Endodermal cell (in vitro differentiated cells): ENCODE data around the gene STX18. TPM values are rescaled to one million over a fixed set of nuclear protein-coding genes. Genes with fewer than 3 reads are reported as not detected.

Source experiments
- DNase-seq: peaks from one replicate; pipeline ENCODE4 v3.0.0-alpha.2; 2017
- H3K27ac ChIP-seq: 2 replicates; pipeline ENCODE4 v1.5.1; 2013; ENCODE audit warnings: mild to moderate bottlenecking, low read depth, low read length, moderate library complexity
- H3K27me3 ChIP-seq: 2 replicates; pipeline ENCODE4 v1.6.1; 2013; ENCODE audit warnings: mild to moderate bottlenecking, low read length, moderate library complexity; ENCODE audit not compliant: insufficient read depth, control insufficient read depth, poor library complexity, severe bottlenecking
- H3K36me3 ChIP-seq: 2 replicates; pipeline ENCODE4 v1.7.0; 2013; ENCODE audit warnings: mild to moderate bottlenecking, low read length, moderate library complexity; ENCODE audit not compliant: control insufficient read depth, insufficient read depth
- H3K4me1 ChIP-seq: one replicate; pipeline ENCODE4 v1.7.0; 2013; ENCODE audit warnings: low read length; ENCODE audit not compliant: control insufficient read depth, insufficient read depth
- H3K4me3 ChIP-seq: 2 replicates; pipeline ENCODE4 v1.5.1; 2013; ENCODE audit warnings: mild to moderate bottlenecking, low read length, moderate library complexity
- H3K9ac ChIP-seq: 2 replicates; pipeline ENCODE4 v1.6.1; 2013; ENCODE audit warnings: mild to moderate bottlenecking, low read length, moderate library complexity; ENCODE audit not compliant: poor library complexity, severe bottlenecking; ENCODE audit errors: extremely low read depth
- H3K9me3 ChIP-seq: 2 replicates; pipeline ENCODE4 v1.6.1; 2013; ENCODE audit warnings: mild to moderate bottlenecking, low read length, moderate library complexity; ENCODE audit not compliant: control insufficient read depth
- H3K27ac Mint-ChIP-seq: 2 replicates; pipeline ENCODE4 v1.8.0; 2020; ENCODE audit warnings: mixed read lengths
- H3K27me3 Mint-ChIP-seq: 2 replicates; pipeline ENCODE4 v1.8.0; 2021; ENCODE audit warnings: mild to moderate bottlenecking, mixed read lengths; ENCODE audit not compliant: insufficient read depth
- H3K36me3 Mint-ChIP-seq: 2 replicates; pipeline ENCODE4 v1.8.0; 2020; ENCODE audit warnings: low read depth, mixed read lengths
- H3K4me1 Mint-ChIP-seq: 2 replicates; pipeline ENCODE4 v1.8.0; 2020; ENCODE audit warnings: mixed read lengths
- H3K4me3 Mint-ChIP-seq: 2 replicates; pipeline ENCODE4 v1.8.0; 2020; ENCODE audit warnings: mild to moderate bottlenecking, moderate library complexity, mixed read lengths
- H3K9me3 Mint-ChIP-seq: 2 replicates; pipeline ENCODE4 v1.8.0; 2020; ENCODE audit warnings: mild to moderate bottlenecking, mixed read lengths
- CTCF ChIP-seq: fragments of 200-600 bp; sonication (generic); conservative IDR thresholded peaks from 2 replicates; pipeline ENCODE4 v1.5.0; 2021; ENCODE audit warnings: antibody characterized with exemption, mild to moderate bottlenecking
- WGBS, 2 experiments: methylation state at CpG; one replicate each; pipeline versions ENCODE4 v1.1.5 to v1.1.7; 2013; ENCODE audit warnings: missing lambda C conversion rate in 2 of 2, mixed read lengths in 1 of 2; ENCODE audit not compliant: insufficient coverage in 1 of 2, insufficient read length in 1 of 2; 5-methylcytosine and 5-hydroxymethylcytosine counted together
- total RNA-seq, 2 donors: library from RNA; stranded (reverse); fragmentation: NEBNext Ultra II Directional in 1 of 2; extraction: Animal tissue kit (Norgen Biotek cat#: 25700) in 1 of 2; gene quantifications; 2 replicates in 1 of 2; 3 replicates in 1 of 2; pipeline ENCODE4 v1.2.1, GENCODE V29; 2021

The STX18 gene
- total RNA-seq, 2 donors from 2014 or later = 26.9 to 33.3 TPM

GRCh38 chr4:4379540-4380087 is 162.2 kb downstream of the STX18 start:
- WGBS, 2 experiments = 62 to 93% methylated on average over 4 to 6 of the region's 6 CpGs
- Histone ChIP-seq H3K9ac (no peak overlapping the region), H3K9me3 (peaks cover 2% of the 10 kb centered on the region), H3K27ac (no peak overlapping the region), H3K36me3 (no peaks in the 10 kb centered on the region), H3K4me1 (no peaks in the 10 kb centered on the region), H3K4me3 (no peak overlapping the region), H3K27me3 (peaks cover 60% of the 10 kb centered on the region)
- Mint-ChIP-seq H3K4me3 (no peak overlapping the region), H3K4me1 (no peaks in the 10 kb centered on the region), H3K27me3 (peaks cover 30% of the 10 kb centered on the region), H3K27ac (no peak overlapping the region), H3K36me3 (no peaks in the 10 kb centered on the region), H3K9me3 (peaks cover 4% of the 10 kb centered on the region)
- no peak for DNase-seq
- TF ChIP-seq CTCF = peak; percentile 34

GRCh38 chr4:4377732-4378460 is 164.0 kb downstream of the STX18 start:
- TF ChIP-seq CTCF = no peak
- H3K9me3 Mint-ChIP-seq = peaks cover 10% of the 10 kb centered on the region
- H3K36me3 ChIP-seq = no peaks in the 10 kb centered on the region
- H3K36me3 Mint-ChIP-seq = no peaks in the 10 kb centered on the region
- WGBS, 2 experiments = 84 to 91% methylated on average over 20 to 23 of the region's 23 CpGs
- H3K9ac ChIP-seq = no peak overlapping the region
- H3K4me1 ChIP-seq = no peaks in the 10 kb centered on the region
- peaks cover 7% of the 10 kb centered on the region for H3K9me3 ChIP-seq
- H3K27me3 Mint-ChIP-seq = peaks cover 22% of the 10 kb centered on the region
- no peak overlapping the region for H3K27ac Mint-ChIP-seq
- H3K4me1 Mint-ChIP-seq = no peaks in the 10 kb centered on the region
- DNase-seq = no peak
- no peak overlapping the region for H3K4me3 ChIP-seq
- peak overlapping the region; percentile 61 for H3K27ac ChIP-seq
- H3K27me3 ChIP-seq = peaks cover 42% of the 10 kb centered on the region
- H3K4me3 Mint-ChIP-seq = no peak overlapping the region

GRCh38 chr4:4377191-4377590 is 164.7 kb downstream of the STX18 start:
- H3K27me3 ChIP-seq = peaks cover 35% of the 10 kb centered on the region
- no peaks in the 10 kb centered on the region for H3K36me3 Mint-ChIP-seq
- H3K9me3 ChIP-seq = peaks cover 7% of the 10 kb centered on the region
- H3K4me3 ChIP-seq = no peak overlapping the region
- H3K4me3 Mint-ChIP-seq = no peak overlapping the region
- no peak overlapping the region for H3K9ac ChIP-seq
- H3K4me1 Mint-ChIP-seq = no peaks in the 10 kb centered on the region
- H3K4me1 ChIP-seq = no peaks in the 10 kb centered on the region
- no peak for DNase-seq
- H3K27ac Mint-ChIP-seq = no peak overlapping the region
- H3K27ac ChIP-seq = no peak overlapping the region
- WGBS, 2 experiments = 93% methylated on average over 12 of the region's 12 CpGs
- H3K9me3 Mint-ChIP-seq = peaks cover 10% of the 10 kb centered on the region
- no peaks in the 10 kb centered on the region for H3K36me3 ChIP-seq
- no peak for TF ChIP-seq CTCF
- H3K27me3 Mint-ChIP-seq = peaks cover 19% of the 10 kb centered on the region
